H1 (cell line): ENCODE measurements around the gene EEF2K.

ENCODE experiments used
- CTCF ChIP-seq, 3 experiments: IDR thresholded peaks; 1 replicate in 2 of 3; 2 replicates in 1 of 3; pipeline versions ENCODE4 v1.5.1 to v1.6.1; 2011; ENCODE audit warnings: low read length in 3 of 3, mild to moderate bottlenecking in 3 of 3, inconsistent platforms in 2 of 3, low read depth in 1 of 3, moderate library complexity in 1 of 3; ENCODE audit not compliant: insufficient read depth in 1 of 3; ENCODE audit errors: control extremely low read depth in 1 of 3
- EZH2 ChIP-seq: fragments of 200-600 bp; sonication (generic); IDR thresholded peaks from 2 replicates; pipeline ENCODE4 v1.7.1; 2012; ENCODE audit warnings: low read depth, mild to moderate bottlenecking, moderate library complexity, low read length, inconsistent platforms; ENCODE audit not compliant: severe bottlenecking
- GABPA ChIP-seq: IDR thresholded peaks from 2 replicates; pipeline ENCODE4 v1.6.1; 2011; ENCODE audit warnings: mild to moderate bottlenecking, low read length, moderate library complexity, borderline replicate concordance; ENCODE audit not compliant: insufficient read depth
- HDAC2 ChIP-seq, 2 experiments: fragments of 300-600 bp in 1 of 2; sonication (generic) in 1 of 2; IDR thresholded peaks; 2 replicates each; pipeline ENCODE4 v1.6.1; 2011 to 2012; ENCODE audit warnings: low read depth in 2 of 2, low read length in 2 of 2, mild to moderate bottlenecking in 2 of 2, moderate library complexity in 2 of 2, borderline replicate concordance in 1 of 2, inconsistent platforms in 1 of 2
- POLR2AphosphoS5 ChIP-seq: IDR thresholded peaks from 2 replicates; pipeline ENCODE4 v1.6.1; 2011; ENCODE audit warnings: low read depth, low read length
- RAD21 ChIP-seq, 2 experiments: IDR thresholded peaks in 1 of 2; conservative IDR thresholded peaks in 1 of 2; 2 replicates each; pipeline ENCODE4 v1.6.1; 2011; ENCODE audit warnings: low read depth in 2 of 2, low read length in 2 of 2, improper control_type of control experiment in 1 of 2, inconsistent platforms in 1 of 2, mild to moderate bottlenecking in 1 of 2, moderate library complexity in 1 of 2
- RFX5 ChIP-seq: IDR thresholded peaks from 2 replicates; pipeline ENCODE4 v1.6.1; 2011; ENCODE audit warnings: low read depth, low read length, improper control_type of control experiment, borderline replicate concordance
- SUZ12 ChIP-seq: fragments of 200-600 bp; sonication (generic); IDR thresholded peaks from 2 replicates; pipeline ENCODE4 v1.6.1; 2012; ENCODE audit warnings: mild to moderate bottlenecking, inconsistent platforms, low read length, moderate library complexity, mixed read lengths

DNA sequence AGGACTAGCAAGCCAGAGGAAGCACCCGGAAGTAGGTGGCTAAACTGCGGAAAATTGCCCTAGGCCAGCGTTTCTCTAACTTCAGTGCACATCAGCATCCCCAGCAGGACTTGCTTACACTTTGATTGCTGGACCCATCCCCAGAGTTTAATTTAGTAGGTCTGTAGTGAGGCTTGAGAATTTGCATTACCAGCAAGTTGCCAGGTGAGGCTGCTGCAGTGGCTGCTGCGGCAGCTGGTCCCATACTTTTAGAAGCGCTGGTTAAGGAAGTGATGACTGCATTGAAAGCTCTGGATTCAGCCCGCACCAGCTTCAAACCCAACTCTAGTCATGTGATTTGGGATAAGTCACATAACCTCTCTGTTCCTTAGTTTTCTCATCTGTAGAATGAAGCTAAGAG is 4.2 kb downstream of the EEF2K start:
- TF ChIP-seq SUZ12 (no peak), POLR2AphosphoS5 (no peak), CTCF (IDR thresholded peaks at IDR 0.05; ENCODE audit: control extremely low read depth in 1 of 3, insufficient read depth in 1 of 3, low read depth in 1 of 3, low read length in 3 of 3) (no peak), RAD21 (IDR thresholded peaks at IDR 0.05 in 1 of 2, conservative IDR thresholded peaks at IDR 0.05 in 1 of 2; ENCODE audit: low read depth in 2 of 2, low read length in 2 of 2) (no peak), GABPA (no peak), RFX5 (no peak), EZH2 (no peak), HDAC2 (IDR thresholded peaks at IDR 0.05; ENCODE audit: borderline replicate concordance in 1 of 2, low read depth in 2 of 2, low read length in 2 of 2) (no peak)
